Measurements from ENCODE around the gene EIF1.

Gene EIF1

GRCh38 chr17:41738077-41738800 is 49.6 kb downstream of the EIF1 start:
- peak; percentile 83 for DNase-seq

- no peak for DNase-seq
Observed at GRCh38 chr17:41738801-41739112, 50.1 kb downstream of the EIF1 start.

- no peak for DNase-seq
Observed at GRCh38 chr17:41739661-41740352, 51.1 kb downstream of the EIF1 start.

- DNase-seq = no peak
Observed at GRCh38 chr17:41740506-41740905, 51.8 kb downstream of the EIF1 start.

GRCh38 chr17:41741709-41742108 is 53.0 kb downstream of the EIF1 start:
- DNase-seq = no peak

Data from CD4-positive, alpha-beta T cell treated with Interleukin-17A for 4 hours (primary cell).